Ramos (cell line): ENCODE measurements around the gene PCDH10.

Experiments used
- in situ Hi-C: fragments of 300-500 bp; cut with MboI; formaldehyde crosslinking; loops from one replicate; pipeline ENCODE4 v1.14.3; 2022; ENCODE audit warnings: low sequenced_read_pairs; ENCODE audit not compliant: unreplicated experiment

PCDH10 gene, protein sequence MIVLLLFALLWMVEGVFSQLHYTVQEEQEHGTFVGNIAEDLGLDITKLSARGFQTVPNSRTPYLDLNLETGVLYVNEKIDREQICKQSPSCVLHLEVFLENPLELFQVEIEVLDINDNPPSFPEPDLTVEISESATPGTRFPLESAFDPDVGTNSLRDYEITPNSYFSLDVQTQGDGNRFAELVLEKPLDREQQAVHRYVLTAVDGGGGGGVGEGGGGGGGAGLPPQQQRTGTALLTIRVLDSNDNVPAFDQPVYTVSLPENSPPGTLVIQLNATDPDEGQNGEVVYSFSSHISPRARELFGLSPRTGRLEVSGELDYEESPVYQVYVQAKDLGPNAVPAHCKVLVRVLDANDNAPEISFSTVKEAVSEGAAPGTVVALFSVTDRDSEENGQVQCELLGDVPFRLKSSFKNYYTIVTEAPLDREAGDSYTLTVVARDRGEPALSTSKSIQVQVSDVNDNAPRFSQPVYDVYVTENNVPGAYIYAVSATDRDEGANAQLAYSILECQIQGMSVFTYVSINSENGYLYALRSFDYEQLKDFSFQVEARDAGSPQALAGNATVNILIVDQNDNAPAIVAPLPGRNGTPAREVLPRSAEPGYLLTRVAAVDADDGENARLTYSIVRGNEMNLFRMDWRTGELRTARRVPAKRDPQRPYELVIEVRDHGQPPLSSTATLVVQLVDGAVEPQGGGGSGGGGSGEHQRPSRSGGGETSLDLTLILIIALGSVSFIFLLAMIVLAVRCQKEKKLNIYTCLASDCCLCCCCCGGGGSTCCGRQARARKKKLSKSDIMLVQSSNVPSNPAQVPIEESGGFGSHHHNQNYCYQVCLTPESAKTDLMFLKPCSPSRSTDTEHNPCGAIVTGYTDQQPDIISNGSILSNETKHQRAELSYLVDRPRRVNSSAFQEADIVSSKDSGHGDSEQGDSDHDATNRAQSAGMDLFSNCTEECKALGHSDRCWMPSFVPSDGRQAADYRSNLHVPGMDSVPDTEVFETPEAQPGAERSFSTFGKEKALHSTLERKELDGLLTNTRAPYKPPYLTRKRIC

DNA sequence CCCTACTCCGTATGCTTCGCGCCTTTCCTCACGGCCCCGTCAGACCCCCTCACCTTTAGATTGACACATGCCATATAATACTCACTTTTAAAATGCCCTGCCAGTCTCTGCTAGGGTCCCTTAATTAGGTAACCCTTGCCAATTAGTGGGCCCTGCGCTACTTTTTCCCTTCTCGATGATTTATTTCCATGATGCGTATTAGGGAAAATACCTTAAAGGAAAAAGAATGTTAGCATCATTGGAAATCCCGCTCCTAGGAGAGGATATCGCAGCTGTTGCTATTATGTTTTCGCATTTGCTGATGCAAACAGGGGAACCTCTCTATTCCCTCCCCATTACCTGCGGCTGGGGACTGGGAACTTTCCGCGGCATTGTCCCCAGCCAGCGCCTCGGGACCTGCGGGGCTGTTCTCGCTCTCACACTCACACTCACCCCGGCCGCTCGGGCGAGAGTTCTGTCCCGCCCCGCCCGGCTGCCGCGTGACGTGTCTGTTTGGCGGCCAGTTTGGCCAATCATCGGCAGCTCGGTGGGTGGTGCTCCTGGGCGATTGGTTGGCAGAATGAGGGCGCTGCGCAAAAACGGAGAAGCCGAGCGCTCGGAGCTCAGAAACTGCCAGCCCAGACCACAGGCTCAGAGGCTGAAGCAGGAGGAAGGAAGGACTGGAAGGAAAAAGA lies at the start of gene PCDH10:
PCDH10 (plus strand) TSS at position 605 of the 674 bp plus-strand sequence. CDS start 847 bp downstream, outside the sequence.
- in situ Hi-C loops = no loop called here

DNA sequence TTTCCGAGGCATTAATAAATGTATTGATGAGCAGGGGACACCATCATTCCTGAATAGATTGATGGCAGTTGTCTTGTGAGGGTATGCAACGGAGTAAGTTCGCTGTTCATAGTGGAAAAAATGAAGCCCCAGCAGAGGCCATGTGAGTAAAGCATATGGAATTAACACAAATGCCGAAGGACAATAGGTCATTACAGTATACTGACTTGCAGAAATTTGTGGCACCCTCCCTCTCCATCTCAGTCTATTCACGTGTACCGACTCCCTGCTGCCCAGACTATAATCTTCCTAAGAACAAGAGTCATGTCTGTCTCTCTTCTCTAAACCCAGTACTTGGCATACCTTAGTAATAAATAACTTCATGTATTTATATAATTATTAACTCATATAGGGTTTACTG lies 47.1 kb upstream of the PCDH10 start:
- in situ Hi-C loops = no loop called here

DNA sequence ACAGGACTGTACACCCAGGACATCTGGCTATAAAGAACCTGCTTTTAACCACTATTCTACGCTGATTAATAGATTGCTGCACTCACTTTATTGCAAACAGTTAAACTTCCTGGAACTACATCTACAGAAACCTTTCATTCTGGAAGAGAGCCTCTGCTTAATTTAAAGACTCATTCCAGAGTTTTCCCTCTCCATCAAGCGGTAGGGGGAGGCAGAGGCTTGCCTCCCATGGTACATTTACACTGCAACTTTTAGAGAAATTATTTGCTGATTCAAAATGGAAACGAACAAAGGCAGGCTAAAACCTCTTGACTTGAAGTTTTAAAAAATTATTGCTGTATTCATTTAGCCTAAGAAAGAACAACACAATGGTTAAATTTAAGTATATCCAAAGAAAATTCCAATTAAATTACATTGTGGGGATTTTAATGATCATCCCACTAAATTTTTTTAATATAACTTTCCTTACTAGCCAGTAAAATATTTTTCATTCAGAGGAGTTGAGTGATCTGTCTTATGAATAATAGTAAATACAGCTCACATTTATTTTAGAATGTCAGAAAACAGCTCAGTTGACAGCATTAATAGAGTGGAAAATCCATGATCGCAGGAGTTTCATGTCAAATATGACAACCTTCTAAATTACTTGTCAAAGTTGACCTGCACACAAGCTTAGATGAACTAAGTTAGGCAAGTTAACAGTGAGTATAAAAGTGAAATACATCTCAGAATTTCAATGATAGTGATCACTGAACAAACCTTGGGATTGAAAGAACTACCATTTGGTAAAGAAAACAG lies 46.3 kb upstream of the PCDH10 start:
- in situ Hi-C loops = no loop called here

DNA sequence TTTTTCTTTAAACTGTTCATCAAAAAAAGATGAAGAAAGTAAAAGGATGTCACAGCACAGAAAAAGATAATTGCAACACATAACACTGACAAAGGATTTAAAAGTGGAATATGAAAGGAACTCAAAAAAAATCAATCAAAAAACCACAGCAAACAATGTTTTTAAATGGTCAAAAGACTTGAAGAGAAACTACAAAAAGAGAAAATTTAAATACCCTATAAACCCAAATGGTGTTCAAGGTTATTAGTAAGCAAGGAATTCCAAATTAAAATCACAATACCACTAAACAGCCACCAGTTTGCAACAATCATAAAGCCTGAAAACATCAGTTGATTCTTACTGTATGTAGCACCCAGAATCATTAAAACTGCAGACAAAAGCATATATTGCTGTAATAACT lies 36.5 kb upstream of the PCDH10 start:
- in situ Hi-C loops = no loop called here

DNA sequence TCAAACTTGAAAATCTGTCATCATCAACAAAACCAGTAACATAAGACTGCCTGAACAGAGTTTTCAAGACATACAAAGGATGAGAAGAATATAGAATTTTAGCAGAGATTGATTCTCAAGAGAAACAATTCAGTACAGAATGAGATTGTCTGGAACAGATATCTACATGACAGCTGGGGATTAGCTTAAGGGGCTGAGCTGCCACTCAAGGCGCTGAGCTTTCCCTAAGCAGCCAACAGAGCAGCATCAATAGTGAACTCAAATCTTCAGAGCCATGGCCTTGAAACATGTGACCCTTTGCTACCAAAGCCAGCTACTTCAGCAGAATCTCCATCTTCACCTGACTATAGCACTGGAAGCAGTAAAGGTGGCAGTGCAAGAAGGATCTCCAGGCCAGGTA lies 24.3 kb upstream of the PCDH10 start:
- in situ Hi-C loops = no loop called here

DNA sequence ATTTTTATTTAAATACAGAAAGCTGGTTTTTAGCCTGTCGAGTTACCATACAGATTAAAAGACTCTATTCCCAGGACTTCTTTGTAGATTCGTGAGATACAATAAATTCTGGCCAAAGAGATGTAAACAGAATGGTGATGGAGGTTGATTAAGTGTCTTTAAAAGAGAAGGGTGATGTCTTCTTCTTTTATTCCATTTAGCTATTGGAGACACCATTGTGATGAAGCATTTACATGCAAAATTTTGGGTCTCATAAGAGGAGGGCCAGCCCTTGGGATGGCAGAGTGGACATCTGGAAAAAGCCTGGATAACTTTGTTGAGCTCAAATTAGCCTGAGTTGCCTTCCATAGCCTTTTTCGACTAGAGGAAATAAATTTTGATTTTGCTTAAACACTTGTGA lies 21.6 kb upstream of the PCDH10 start:
- in situ Hi-C loops = no loop called here

DNA sequence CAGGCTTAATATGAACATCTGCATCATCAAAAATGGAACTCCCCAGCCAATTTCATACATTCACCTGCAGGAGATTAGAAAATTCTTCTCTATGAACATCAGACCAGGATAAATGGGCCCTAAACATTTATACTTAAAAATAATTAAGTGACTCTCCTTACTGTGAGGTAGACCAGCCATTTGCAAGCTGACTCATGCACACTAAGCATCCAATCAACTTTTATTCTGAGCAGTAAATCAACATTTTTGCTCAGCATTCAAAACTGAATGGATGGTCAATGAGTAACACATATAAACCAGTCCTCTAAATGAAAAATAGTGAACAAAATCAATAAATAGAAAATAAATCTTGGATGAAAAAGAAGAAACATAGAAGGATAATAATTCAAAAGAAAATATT lies 19.9 kb upstream of the PCDH10 start:
- in situ Hi-C loops = no loop called here

DNA sequence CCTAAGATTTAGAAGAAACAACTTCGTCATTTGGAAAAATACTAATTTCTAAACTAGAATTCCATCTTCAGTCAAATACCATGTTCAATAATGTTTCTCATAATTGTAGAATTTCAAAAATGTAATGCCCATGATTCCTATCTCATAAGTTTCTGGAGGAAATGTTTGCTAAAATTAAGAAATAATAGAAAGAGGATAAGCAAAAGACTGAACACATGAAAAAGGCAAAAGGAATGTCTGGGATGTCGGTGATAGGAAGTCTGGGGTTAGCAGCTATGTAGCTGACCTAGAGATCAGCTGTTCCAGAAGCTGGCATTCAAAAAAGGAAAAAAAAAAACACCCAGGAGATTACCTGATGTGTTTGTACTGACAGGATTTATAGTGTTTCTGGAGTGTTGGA lies 18.9 kb upstream of the PCDH10 start:
- in situ Hi-C loops = no loop called here

DNA sequence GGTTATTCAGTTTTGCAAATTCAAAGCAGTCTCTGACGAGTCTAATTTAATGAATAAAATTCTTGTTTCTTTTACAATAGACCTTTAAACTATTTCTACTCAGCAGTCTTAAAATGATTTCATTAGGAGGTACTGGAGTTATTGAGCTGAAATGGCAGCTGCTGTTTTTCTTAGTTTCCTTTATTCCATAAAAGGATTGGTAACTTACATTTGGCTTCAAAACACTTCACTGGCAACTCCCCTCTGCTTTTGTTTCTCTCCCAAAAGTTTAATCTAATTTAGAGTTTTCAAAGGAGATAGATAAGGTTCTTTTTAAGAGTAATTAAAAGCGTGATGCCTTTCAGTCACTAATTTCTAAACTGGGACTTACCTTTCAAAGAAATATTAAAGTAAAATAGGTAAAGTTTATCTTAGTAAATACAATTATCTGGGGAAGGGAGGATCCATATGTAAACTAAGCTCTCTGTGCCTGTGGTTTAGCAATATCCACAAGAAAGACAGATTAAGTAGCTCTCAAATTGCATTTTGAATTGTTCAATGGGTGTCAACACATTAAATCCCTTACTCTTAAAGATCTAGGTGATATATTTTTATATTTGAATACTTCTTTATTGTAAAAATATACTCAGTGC lies 17.1 kb upstream of the PCDH10 start:
- in situ Hi-C loops = no loop called here

DNA sequence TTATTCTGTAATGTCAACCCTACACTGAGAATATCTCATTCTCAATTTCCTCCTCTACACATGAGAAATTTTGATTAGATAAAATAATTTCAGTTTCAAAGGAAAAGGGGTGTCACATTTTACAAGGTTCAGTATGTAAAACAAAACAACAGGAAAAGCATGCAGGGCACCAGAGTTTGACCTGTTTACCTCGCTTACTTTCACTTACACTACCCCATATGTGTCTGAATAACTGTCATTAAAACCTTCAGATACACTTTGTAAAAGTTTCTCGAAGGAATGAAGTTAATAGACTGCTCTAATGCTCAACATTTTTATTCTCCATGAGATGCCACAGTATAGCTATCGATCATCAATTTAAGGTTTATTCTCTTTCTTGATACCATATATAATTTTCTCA lies 12.3 kb upstream of the PCDH10 start:
- in situ Hi-C loops = no loop called here

DNA sequence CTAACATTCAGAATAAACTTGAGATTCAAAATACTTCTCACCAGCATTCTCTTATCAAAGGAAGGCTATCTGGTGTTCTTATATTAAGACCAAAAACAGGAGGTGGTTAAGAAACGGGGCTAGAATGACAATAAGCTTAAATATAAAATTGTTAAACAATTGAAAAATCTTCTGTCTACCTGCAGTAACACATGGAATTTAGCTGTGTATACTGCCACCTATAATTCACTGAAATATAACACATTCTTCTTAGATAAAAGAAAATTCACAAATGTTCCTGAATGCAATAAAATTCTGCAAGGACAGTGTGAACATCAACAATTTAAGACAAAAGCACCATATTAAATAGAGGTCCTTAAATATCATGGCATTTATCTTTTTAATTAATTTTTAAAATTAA lies 11.5 kb upstream of the PCDH10 start:
- in situ Hi-C loops = no loop called here

DNA sequence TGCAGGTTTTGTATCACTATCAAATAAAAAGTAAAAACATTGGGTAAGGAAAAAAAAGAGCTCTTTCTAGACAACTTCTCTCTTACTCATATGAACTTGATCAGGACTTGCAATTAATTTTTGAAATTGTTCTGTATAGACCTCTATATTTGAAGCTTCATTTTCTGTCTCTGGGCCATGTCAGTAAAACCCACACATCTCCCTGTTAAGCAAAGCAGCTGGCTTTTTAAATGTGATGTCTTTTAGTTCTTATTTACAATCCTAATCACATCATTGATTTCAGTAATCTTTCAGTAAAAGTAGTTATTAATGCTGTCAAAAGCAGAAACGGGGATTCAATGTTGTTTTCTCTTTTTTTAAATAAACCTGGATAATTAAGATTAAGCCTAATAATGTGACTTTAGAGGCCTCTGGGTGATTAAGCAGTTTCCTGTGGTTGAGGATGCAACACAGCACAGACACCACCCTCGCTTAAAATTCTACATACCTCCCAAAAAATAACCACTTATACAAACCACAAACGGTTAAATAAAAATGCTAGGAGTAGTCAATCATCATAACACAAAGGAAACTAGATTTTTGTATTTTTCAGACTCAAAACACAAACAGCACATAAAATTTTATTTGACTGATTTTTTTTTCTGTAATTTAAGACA lies 5.2 kb upstream of the PCDH10 start:
- in situ Hi-C loops = no loop called here

DNA sequence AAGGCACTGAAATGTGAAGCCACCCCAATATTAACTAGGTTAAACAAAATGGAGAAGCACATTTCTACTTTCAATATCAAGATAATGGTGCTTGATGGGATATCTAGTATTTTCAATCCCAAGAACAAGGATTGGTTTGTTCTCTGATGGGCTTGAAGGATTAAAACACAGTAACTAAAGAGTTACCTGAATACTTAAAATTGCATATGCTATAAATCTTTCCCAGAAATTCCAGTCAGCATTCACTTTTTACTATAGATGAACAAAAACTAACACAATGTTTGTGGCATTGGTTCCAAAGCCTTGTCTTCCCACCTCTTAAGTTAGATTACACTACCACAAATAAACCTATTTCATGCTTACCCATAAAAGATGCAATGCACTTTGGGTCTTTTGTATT lies 3.9 kb upstream of the PCDH10 start:
- in situ Hi-C loops = no loop called here

DNA sequence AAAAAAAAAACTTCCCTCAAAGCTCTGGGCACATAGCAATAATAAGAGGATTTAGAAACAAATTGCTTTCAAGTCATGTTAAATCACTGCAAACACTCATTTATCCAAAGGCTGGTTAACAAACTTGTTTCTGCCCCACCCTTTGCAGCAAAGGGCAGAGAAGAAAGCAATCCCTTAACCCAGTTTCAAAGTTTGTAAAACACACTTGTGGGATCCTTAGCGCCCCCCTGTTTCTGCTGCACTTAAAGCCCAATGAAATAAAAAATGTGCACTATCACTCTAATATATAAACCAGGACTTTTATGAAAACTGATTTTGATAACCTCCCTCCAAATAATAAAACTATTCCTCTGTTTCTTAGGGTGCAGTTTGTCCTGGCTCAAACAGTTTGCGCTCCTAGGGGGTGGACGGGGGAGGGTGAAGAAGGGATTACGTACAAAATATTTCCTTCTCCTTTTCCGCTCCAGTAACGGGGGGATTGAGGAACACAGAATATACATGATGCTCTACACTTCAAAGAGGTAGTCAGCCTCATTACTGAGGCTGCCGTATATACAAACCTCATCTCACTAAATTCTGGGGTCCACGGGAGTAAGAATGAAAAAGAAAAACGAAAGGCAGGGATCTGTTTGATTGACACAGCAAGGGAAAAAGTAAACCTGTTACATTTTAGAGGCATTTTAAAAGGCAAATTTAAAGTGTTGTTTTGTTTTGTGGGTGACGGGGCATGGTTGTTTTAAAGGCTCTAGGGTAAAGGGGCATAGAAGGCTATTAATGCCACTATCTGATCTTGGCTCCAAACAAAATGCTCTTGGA lies 3.1 kb upstream of the PCDH10 start:
- in situ Hi-C loops = no loop called here

DNA sequence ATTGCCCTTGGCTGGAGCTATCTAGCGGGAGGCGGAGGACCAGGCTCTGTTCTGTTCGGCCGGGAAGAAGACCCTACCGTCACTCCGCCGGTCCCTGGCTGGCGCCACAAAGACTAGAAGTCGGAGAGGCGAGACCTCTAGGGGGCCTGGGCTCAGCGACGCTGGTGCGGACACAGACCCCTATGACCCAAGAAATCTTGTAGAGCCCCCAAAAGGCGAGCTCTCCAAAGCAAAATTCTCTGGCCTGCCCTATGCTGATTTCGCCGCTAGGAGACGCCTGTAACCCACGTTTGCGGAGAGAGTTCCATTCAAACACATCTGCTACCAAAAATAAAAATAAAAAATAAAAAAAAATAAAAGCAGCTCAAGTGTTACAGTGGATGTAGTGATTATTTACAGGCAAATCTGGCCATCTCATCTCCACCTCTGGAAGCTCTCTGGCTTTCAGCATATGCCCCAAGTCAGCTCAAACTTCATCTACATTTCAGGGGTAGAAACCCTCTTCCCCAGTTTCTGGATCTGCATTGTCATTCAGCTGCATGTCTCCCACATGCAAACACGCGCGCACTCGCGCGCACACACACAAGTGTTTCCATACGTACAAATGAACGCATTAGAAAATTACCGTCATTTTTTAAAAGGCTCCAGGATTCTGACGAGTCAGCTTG lies 2.4 kb upstream of the PCDH10 start:
- in situ Hi-C loops = no loop called here

DNA sequence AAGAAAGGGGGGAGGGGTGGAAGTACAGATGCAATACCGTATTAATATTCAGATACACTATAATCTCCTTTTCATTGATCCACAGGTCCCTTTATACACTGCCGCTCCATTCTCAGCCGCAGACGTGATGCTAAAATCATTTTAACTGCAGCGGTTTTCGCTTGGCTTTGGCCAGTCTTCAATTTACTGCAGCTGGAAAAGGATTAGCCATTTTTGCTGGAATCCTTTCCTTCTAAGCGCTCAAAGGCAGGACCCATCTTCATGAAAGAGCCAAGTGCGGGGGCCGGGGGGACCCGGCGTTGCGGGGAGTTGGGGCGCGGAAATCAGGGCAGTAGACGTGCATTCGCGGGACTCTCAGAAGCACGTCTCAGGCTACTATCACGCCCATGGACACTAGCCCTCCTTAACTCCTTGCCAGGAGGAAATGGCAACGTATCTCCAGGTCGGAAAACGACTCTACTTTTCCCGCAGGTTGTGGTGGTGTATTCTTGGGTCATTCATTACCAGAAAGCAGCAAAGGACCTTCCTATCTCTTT lies 1.7 kb upstream of the PCDH10 start:
- in situ Hi-C loops = no loop called here
